Glutamatergic neuron (in vitro differentiated cells): ENCODE data around the gene POLE. TPM values are rescaled to one million over a fixed set of nuclear protein-coding genes. Genes with fewer than 3 reads are reported as not detected.

ENCODE experiments used
- DNase-seq: peaks from one replicate; pipeline ENCODE4 v3.0.0; 2022
- H3K27ac Mint-ChIP-seq: one replicate; pipeline ENCODE4 v1.8.0; 2020; ENCODE audit warnings: mild to moderate bottlenecking, mixed read lengths, inconsistent platforms; ENCODE audit not compliant: unreplicated experiment
- H3K27me3 Mint-ChIP-seq: one replicate; pipeline ENCODE4 v1.8.0; 2020; ENCODE audit warnings: mild to moderate bottlenecking, moderate library complexity, mixed read lengths, inconsistent platforms; ENCODE audit not compliant: unreplicated experiment
- H3K36me3 Mint-ChIP-seq: one replicate; pipeline ENCODE4 v1.8.0; 2020; ENCODE audit warnings: mild to moderate bottlenecking, mixed read lengths, inconsistent platforms; ENCODE audit not compliant: unreplicated experiment
- H3K4me1 Mint-ChIP-seq: one replicate; pipeline ENCODE4 v1.8.0; 2020; ENCODE audit warnings: mild to moderate bottlenecking, low read depth, mixed read lengths, inconsistent platforms; ENCODE audit not compliant: unreplicated experiment
- H3K4me3 Mint-ChIP-seq: one replicate; pipeline ENCODE4 v1.8.0; 2020; ENCODE audit warnings: mild to moderate bottlenecking, mixed read lengths, inconsistent platforms; ENCODE audit not compliant: unreplicated experiment
- H3K9me3 Mint-ChIP-seq: one replicate; pipeline ENCODE4 v1.8.0; 2020; ENCODE audit warnings: mild to moderate bottlenecking, moderate library complexity, mixed read lengths, inconsistent platforms; ENCODE audit not compliant: unreplicated experiment
- CTCF ChIP-seq: fragments of 200-600 bp; sonication (generic); IDR thresholded peaks from one replicate; pipeline ENCODE4 v1.5.0; 2021; ENCODE audit not compliant: partially characterized antibody, unreplicated experiment
- total RNA-seq: library from RNA; stranded (reverse); fragmentation: NEBNext Ultra II Directional; extraction: Animal tissue kit (Norgen Biotek cat#: 25700); gene quantifications from one replicate; pipeline ENCODE4 v1.2.1, GENCODE V29; 2021; ENCODE audit not compliant: unreplicated experiment

POLE gene
- total RNA-seq, 1 donor from 2014 or later, result 38.6 TPM

DNA sequence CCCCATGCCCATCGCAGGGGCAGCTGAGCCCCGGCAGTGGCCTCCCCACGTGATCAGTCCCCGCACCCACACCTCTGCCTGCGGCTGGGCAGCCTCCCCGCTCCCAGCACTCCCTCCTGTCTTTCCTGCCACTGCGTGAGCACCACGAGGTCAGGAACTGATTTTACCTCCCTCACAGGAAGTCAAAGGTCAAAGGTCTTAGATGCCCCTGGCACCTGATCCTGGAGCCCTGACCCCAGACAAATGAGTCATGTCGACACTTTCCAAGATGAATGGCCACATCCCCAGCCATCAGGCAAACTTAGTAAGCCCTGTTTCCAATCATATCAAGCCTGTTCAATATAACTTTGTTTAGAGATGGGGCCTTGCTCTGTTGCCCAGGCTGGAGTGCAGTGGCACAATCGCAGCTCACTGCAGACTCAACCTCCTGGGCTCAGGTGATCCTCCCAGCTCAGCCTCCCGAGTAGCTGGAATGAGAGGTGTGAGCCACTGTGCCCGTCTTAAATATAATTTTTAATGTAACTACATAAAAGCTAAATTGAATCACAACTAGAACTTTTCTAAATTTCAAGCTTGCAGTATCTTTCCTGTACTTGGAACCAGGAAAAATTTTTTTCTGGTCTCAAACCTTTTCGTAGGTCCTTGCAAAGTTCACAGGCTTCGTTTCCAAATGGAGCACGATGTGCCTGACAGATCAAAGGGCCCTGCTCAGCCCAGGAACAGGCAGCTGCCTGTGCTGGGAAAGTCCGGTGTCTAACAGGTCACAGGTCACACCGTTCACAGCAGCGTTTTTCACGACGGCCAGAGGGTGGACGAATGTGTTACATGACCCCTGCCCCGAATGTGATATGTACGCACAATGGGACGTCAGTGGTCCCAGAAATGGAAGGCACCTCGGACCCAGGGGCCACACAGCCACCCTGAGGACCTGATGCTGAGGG is 78.6 kb downstream of the POLE start:
- Mint-ChIP-seq H3K4me1 (peaks cover 4% of the 10 kb centered on the region), H3K27me3 (peaks cover 3% of the 10 kb centered on the region), H3K36me3 (no peaks in the 10 kb centered on the region), H3K4me3 (no peak overlapping the region), H3K27ac (no peak overlapping the region), H3K9me3 (peaks cover 2% of the 10 kb centered on the region)
- no peak for TF ChIP-seq CTCF
- DNase-seq, result no peak

- no peak for DNase-seq
- TF ChIP-seq CTCF, result no peak
- no peaks in the 10 kb centered on the region for H3K36me3 Mint-ChIP-seq
- H3K9me3 Mint-ChIP-seq, result peaks cover 3% of the 10 kb centered on the region
- H3K4me3 Mint-ChIP-seq, result no peak overlapping the region
- H3K27ac Mint-ChIP-seq, result no peak overlapping the region
- H3K27me3 Mint-ChIP-seq, result peaks cover 9% of the 10 kb centered on the region
- H3K4me1 Mint-ChIP-seq, result peaks cover 4% of the 10 kb centered on the region
These were observed 80.2 kb downstream of the POLE start for GRCh38 chr12:132606927-132607326.

- Mint-ChIP-seq H3K4me1 (peaks cover 4% of the 10 kb centered on the region), H3K27ac (no peak overlapping the region), H3K4me3 (no peak overlapping the region), H3K9me3 (peaks cover 5% of the 10 kb centered on the region), H3K27me3 (peaks cover 9% of the 10 kb centered on the region), H3K36me3 (no peaks in the 10 kb centered on the region)
- no peak for DNase-seq
- no peak for TF ChIP-seq CTCF
These were observed 80.7 kb downstream of the POLE start for GRCh38 chr12:132606466-132606865.

DNA sequence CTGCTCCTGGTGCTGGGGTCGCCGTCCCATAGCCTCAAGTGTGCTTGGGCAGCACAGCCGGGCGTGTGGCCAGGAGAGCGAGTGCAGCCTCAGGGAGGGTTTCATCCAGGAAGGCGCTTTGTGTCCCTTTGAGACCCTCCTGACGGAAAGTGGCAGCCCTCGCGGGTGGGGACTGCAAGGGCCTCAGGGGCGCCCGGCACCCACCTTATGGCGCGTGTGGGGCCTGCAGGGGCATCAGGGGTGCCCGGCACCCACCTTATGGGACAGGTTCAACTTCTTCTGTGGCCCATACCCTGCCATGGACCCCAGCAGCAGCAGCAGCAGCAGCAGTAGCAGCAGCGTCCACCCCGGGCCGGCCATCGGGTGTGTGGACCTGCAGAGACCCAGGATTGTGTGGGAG is 81.2 kb downstream of the POLE start:
- Mint-ChIP-seq H3K27ac (no peak overlapping the region), H3K36me3 (no peaks in the 10 kb centered on the region), H3K4me3 (no peak overlapping the region), H3K9me3 (peaks cover 6% of the 10 kb centered on the region), H3K4me1 (peaks cover 4% of the 10 kb centered on the region), H3K27me3 (peaks cover 9% of the 10 kb centered on the region)
- DNase-seq, result no peak
- no peak for TF ChIP-seq CTCF
